Measurements from ENCODE around the gene PLK1. TPM values are rescaled to one million over a fixed set of nuclear protein-coding genes. Genes with fewer than 3 reads are reported as not detected.
"Not testable (repeated sequence)": the region's sequence is repeated elsewhere in the genome, so short reads cannot be mapped to it uniquely, and the experiment has no call there.

Gene PLK1
- total RNA-seq, 1 donor from 2014 or later = 88.1 TPM

DNA sequence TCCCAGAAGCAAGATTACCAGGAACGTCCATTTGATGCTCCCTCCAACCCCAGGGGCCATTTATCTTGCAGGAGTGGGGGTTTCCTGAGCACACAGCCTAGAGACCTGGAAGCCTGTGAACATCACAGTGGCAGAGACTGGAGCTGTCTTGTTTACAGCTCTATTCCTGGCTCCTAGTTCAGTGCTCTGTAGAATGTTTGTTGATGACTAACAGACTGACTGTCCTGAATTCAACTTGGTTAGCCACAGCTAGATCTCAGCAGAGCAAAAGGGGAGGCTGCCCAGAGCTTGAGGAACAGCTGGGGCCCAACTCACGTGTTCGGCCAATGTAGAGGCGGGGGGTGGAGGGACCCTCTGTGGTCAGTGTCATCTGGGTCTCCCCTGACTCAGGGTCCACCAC is 27.8 kb downstream of the PLK1 start:
- intact Hi-C loops (cut with micrococcal nuclease) = no loop called here

- intact Hi-C loops (cut with micrococcal nuclease) = no loop called here
These were observed 30.8 kb downstream of the PLK1 start for GRCh38 chr16:23709536-23709935.

DNA sequence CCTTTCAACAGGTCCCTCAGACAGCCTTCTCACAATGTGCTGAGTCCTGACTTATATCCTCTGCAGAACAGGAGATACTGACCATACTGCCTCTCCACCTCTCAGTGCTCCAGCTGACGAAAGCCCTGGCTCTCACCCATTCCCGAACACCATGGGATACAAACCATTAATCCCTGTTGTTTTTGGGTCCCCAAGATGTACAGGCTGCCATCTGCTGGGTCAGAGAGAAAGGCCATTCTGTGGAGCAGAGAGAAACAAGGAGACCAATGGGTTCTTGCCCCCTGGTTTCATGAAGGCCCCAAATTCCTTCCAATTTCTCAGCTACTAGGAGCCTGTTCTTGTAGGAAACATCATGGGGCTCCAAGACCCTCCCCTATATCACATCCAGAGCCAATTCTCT is 31.3 kb downstream of the PLK1 start:
- intact Hi-C loops (cut with micrococcal nuclease) = no loop called here

- intact Hi-C loops (cut with micrococcal nuclease) = no loop called here
These were observed 31.8 kb downstream of the PLK1 start for GRCh38 chr16:23710504-23710903.

- intact Hi-C loops (cut with micrococcal nuclease) = no loop called here
These were observed 33.1 kb downstream of the PLK1 start for GRCh38 chr16:23711785-23712184.

DNA sequence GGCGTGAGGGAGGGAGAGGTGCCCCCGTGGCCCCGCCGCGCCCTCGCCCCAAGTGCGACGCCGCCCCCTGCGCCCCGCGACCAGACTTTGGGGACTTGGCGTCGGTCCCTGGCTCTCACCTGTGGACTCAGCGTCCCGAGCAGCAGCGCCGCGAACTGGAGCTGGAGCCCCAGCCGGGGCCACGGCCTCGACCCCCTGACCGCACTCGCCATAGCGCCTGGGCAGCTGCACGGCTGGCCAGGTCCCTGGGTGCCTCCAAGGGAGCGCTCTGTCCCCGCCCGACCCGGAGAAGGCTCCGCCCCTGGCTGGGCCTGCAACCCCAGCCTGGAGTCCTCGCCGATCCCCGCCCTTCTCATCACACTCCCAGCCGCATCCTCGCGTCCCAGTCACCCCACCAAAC is 34.3 kb downstream of the PLK1 start, which contains the start of gene ERN2:
TSS of gene ERN2 (minus strand) at position 247 of the 400 bp plus-strand sequence. CDS start at position 212, 35 bp downstream.
- intact Hi-C loops (cut with micrococcal nuclease) = no loop called here

GRCh38 chr16:23716484-23716883 is 37.8 kb downstream of the PLK1 start:
- intact Hi-C loops (cut with micrococcal nuclease) = no loop called here

DNA sequence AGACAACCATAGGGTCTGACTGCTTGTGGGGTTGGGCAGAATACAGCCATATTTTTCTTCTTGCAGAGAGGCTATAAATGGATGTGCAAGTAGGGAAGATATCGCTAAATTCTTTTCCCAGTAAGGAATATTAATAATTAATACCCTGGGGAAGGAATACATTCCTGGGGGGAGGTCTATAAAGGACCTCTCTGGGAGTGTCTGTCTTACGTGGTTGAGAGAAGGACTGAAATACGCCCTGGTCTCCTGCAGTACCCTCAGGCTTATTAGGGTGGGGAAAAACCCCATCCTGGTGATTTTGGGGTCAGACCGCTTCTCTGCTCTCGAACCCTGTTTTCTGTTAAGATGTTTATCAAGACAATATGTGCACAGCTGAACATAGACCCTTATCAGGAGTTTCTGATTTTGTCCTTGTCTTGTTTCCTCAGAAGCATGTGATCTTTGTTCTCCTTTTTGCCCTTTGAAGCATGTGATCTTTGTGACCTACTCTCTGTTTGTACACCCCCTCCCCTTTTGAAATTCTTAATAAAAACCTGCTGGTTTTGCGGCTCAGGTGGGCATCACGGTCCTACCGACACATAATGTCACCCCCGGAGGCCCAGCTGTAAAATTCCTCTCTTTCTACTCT is 44.0 kb downstream of the PLK1 start:
- intact Hi-C loops (cut with micrococcal nuclease) = not testable (repeated sequence)

DNA sequence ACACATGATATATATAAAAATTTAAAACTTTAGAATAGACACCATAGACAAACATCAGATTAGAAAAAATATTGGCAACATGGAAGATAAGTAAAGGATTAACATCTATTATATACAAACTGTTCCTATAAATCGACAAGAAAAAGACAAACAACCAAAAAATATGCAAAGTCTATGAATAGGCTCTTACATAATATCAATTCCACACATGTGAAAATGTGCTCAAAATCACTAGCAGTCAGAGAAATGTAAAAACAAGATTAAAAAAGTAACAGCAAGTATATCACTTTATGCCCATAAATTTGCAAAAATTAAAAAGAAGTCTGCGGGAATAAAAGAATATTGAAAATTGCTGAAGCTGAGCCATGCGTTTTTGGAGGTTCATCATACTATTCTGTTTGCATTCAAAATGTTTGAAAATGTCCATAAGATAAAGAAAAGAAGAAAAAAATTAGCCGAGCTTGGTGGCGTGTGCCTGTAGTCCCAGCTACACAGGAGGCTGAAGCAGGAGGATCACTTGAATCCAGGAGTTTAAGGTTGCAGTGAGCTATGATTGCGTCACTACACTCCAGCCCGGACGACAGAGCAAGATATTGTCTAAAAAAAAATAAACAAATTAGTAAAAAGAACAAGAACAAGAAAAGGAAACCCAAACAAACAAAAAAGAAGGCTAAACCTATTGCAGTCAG is 45.6 kb downstream of the PLK1 start:
- intact Hi-C loops (cut with micrococcal nuclease) = no loop called here

DNA sequence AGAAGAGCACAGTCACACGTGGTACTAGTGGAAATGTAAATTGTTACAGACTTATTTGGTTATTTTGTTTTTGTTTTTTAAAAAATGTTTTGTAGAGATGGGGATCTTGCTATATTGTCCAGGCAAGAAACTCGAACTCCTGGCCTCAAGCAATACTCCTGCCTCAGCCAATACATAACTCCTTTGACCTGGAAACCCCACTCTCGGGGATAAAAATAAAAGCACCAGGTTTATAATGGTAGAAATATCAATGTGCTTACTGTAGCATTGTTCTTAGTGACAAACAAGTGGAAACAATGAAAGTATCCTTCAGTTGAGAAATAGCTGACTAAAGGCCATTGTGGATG is 46.1 kb downstream of the PLK1 start:
- intact Hi-C loops (cut with micrococcal nuclease) = no loop called here

GRCh38 chr16:23726710-23727109 is 48.0 kb downstream of the PLK1 start:
- intact Hi-C loops (cut with micrococcal nuclease) = no loop called here

DNA sequence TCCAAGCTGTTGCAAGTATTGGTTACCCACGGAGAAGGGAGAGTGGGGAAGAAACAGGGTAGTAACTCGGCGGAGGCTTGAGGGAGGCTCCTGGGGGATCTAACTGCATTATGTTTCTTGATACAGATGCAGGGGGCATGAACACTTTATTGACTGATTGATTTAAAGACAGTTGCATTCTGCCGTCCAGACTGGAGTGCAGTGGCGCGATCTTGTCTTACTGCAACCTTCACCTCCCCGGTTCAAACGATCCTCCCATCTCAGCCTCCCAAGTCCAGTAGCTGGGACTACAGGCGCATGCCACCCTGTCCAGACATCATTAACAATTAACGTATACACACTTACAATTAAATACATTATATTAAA is 49.4 kb downstream of the PLK1 start:
- intact Hi-C loops (cut with micrococcal nuclease) = no loop called here

- intact Hi-C loops (cut with micrococcal nuclease) = no loop called here
These were observed 51.1 kb downstream of the PLK1 start for GRCh38 chr16:23729503-23730424.

DNA sequence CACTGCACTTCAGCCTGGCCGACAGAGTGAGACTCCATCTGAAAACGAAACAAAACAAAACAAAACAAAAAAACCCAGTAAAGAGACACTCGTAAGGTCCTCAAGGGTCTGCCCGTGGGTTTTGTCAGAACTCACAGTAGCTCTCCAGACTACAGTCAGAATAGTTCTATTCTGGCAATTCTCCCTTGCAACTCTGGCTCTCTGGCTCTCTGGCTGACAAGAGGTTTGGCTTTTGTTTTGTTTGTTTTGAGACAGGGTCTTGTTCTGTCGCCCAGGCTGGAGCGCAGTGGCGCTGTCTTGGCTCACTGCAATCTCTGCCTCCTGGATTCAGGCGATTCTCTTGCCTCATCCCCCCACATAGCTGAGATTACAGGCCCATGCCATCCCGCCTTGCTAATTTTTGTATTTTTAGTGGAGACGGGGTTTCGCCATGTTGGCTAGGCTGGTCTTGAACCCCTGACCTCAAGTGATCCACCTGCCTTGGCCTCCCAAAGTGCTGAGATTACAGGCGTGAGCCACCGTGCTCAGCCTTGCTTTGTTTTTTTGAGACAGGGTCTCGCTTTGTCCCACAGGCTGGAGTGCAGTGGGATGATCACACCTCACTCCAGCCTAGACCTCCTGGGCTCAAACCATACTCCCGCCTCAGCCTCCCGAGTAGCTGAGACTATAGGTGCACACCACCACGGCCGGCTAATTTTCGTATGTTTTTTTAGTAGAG is 55.6 kb downstream of the PLK1 start:
- intact Hi-C loops (cut with micrococcal nuclease) = no loop called here

- intact Hi-C loops (cut with micrococcal nuclease) = loop anchor here (5.0 kb wide), 1 partner anchor 300 kb away; no protein-coding TSS in a partner anchor
These were observed 58.8 kb downstream of the PLK1 start for GRCh38 chr16:23737423-23738028.

DNA sequence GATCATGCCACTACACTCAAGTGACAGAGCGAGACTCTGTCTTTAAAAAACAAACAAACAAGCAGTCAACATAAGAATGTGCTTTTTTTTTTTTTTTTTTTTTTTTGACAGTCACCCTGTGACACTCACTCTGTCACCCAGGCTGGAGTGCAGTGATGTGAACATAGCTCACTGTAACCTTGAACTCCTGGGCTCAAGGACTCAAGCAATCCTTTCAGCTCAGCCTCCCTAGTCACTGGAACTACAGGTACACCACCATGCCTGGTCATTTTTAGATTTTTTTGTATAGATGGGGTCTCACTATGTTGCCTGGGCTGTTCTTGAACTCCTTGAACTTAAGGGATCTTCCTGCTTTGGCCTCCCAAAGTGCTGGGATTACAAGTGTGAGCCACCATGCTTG is 60.8 kb downstream of the PLK1 start:
- intact Hi-C loops (cut with micrococcal nuclease) = loop anchor here (5.0 kb wide), 1 partner anchor 298 kb away; no protein-coding TSS in a partner anchor

Other genes with a start within 250 kb of the PLK1 start
- gene COG7, start 225.7 kb upstream of the PLK1 start, total RNA-seq = 19.3 and 20.0 TPM in 2 replicates
- 124 and 126 TPM in 2 replicates for gene GGA2, start 168.4 kb upstream of the PLK1 start, total RNA-seq
- 19.8 and 21.5 TPM in 2 replicates for gene EARS2, start 121.5 kb upstream of the PLK1 start, total RNA-seq
- gene UBFD1, start 121.2 kb upstream of the PLK1 start, total RNA-seq = 42.7 and 45.4 TPM in 2 replicates
- gene NDUFAB1, start 82.6 kb upstream of the PLK1 start, total RNA-seq = 95.1 and 97.6 TPM in 2 replicates
- gene PALB2, start 37.6 kb upstream of the PLK1 start, total RNA-seq = 21.7 and 23.0 TPM in 2 replicates
- 99.9 and 103 TPM in 2 replicates for gene DCTN5, start 37.4 kb upstream of the PLK1 start, total RNA-seq
- gene ERN2, start 34.3 kb downstream of the PLK1 start, total RNA-seq = not detected in 2 replicates
- gene CHP2, start 76.1 kb downstream of the PLK1 start, total RNA-seq = not detected in 2 replicates
- 71.8 and 71.9 TPM in 2 replicates for gene PRKCB, start 157.1 kb downstream of the PLK1 start, total RNA-seq